ENCODE measurements around the gene APOBEC3B. TPM values are rescaled to one million over a fixed set of nuclear protein-coding genes. Genes with fewer than 3 reads are reported as not detected.
"Not testable (repeated sequence)": the region's sequence is repeated elsewhere in the genome, so short reads cannot be mapped to it uniquely, and the experiment has no call there.

The APOBEC3B gene
- total RNA-seq, 4 donors from 2014 or later, result 1.0 to 2.4 (median 2.1) TPM; not detected in 1

GRCh38 chr22:38996105-38996504, 14.0 kb downstream of the APOBEC3B start:
- no peak for TF ChIP-seq POLR2A (IDR thresholded peaks at IDR 0.05)
- TF ChIP-seq CTCF (IDR thresholded peaks at IDR 0.05), result no peak
- no peak for TF ChIP-seq EP300 (IDR thresholded peaks at IDR 0.05)
- no peak for TF ChIP-seq POLR2AphosphoS5 (IDR thresholded peaks at IDR 0.05)
- 80% methylated on average over 5 of the region's 6 CpGs for WGBS
- Histone ChIP-seq H3K27ac (no peak overlapping the region), H3K4me3 (no peak overlapping the region), H3K36me3 (no peaks in the 10 kb centered on the region), H3K9me3 (no peaks in the 10 kb centered on the region), H3K4me1 (peaks cover 11% of the 10 kb centered on the region), H3K27me3 (peaks cover 23% of the 10 kb centered on the region)
- no peak for DNase-seq (ENCODE audit: low spot score in 2 of 2)

- 90% methylated on average over 3 of the region's 3 CpGs for WGBS
- H3K4me1 ChIP-seq, result peaks cover 11% of the 10 kb centered on the region
- H3K4me3 ChIP-seq, result no peak overlapping the region
- DNase-seq (ENCODE audit: low spot score in 2 of 2), result no peak
- H3K27me3 ChIP-seq, result peaks cover 23% of the 10 kb centered on the region
- no peak overlapping the region for H3K27ac ChIP-seq
- no peaks in the 10 kb centered on the region for H3K36me3 ChIP-seq
- H3K9me3 ChIP-seq, result no peaks in the 10 kb centered on the region
- TF ChIP-seq POLR2AphosphoS5 (IDR thresholded peaks at IDR 0.05), result no peak
- TF ChIP-seq POLR2A (IDR thresholded peaks at IDR 0.05), result no peak
- no peak for TF ChIP-seq CTCF (IDR thresholded peaks at IDR 0.05)
- TF ChIP-seq EP300 (IDR thresholded peaks at IDR 0.05), result no peak
Measured at GRCh38 chr22:38997518-38997917, 15.4 kb downstream of the APOBEC3B start.

GRCh38 chr22:39003165-39003638, 21.1 kb downstream of the APOBEC3B start:
- no peaks in the 10 kb centered on the region for H3K9me3 ChIP-seq
- H3K4me1 ChIP-seq, result peaks cover 8% of the 10 kb centered on the region
- TF ChIP-seq POLR2AphosphoS5 (IDR thresholded peaks at IDR 0.05) (no peak), EP300 (IDR thresholded peaks at IDR 0.05) (no peak), POLR2A (IDR thresholded peaks at IDR 0.05) (no peak), CTCF (IDR thresholded peaks at IDR 0.05) (peak; percentile 57 to 78)
- H3K4me3 ChIP-seq, result no peak overlapping the region
- H3K36me3 ChIP-seq, result no peaks in the 10 kb centered on the region
- no peak for DNase-seq (ENCODE audit: low spot score in 2 of 2)
- whole genome bisulfite sequencing, result 15% methylated on average over 7 of the region's 7 CpGs
- peaks cover 9% of the 10 kb centered on the region for H3K27me3 ChIP-seq
- H3K27ac ChIP-seq, result no peak overlapping the region

GRCh38 chr22:39007177-39007576, 25.0 kb downstream of the APOBEC3B start:
- no peak overlapping the region for H3K4me3 ChIP-seq
- 91% methylated on average over 5 of the region's 5 CpGs for WGBS
- no peak for DNase-seq (ENCODE audit: low spot score in 2 of 2)
- H3K4me1 ChIP-seq, result peaks cover 8% of the 10 kb centered on the region
- H3K27me3 ChIP-seq, result no peaks in the 10 kb centered on the region
- no peaks in the 10 kb centered on the region for H3K9me3 ChIP-seq
- no peaks in the 10 kb centered on the region for H3K36me3 ChIP-seq
- H3K27ac ChIP-seq, result no peak overlapping the region
- TF ChIP-seq CTCF (IDR thresholded peaks at IDR 0.05) (no peak), EP300 (IDR thresholded peaks at IDR 0.05) (no peak), POLR2A (IDR thresholded peaks at IDR 0.05) (no peak), POLR2AphosphoS5 (IDR thresholded peaks at IDR 0.05) (no peak)

GRCh38 chr22:39008271-39008850, 26.2 kb downstream of the APOBEC3B start:
- H3K27ac ChIP-seq; H3K4me1 ChIP-seq; H3K27me3 ChIP-seq; H3K4me3 ChIP-seq; H3K9me3 ChIP-seq; DNase-seq (ENCODE audit: low spot score in 2 of 2); H3K36me3 ChIP-seq: not testable (repeated sequence)
- WGBS, result 86% methylated on average over 8 of the region's 8 CpGs

GRCh38 chr22:39010946-39011345, 28.8 kb downstream of the APOBEC3B start:
- Histone ChIP-seq H3K36me3 (no peaks in the 10 kb centered on the region), H3K27ac (no peak overlapping the region), H3K4me1 (peaks cover 20% of the 10 kb centered on the region), H3K27me3 (no peaks in the 10 kb centered on the region), H3K9me3 (no peaks in the 10 kb centered on the region), H3K4me3 (no peak overlapping the region)
- no peak for TF ChIP-seq POLR2A (IDR thresholded peaks at IDR 0.05)
- no peak for TF ChIP-seq EP300 (IDR thresholded peaks at IDR 0.05)
- WGBS, result 84% methylated on average over 15 of the region's 15 CpGs
- no peak for DNase-seq (ENCODE audit: low spot score in 2 of 2)

All from suprapubic skin (tissue), 4 donors.